RKO (cell line): ENCODE measurements around the gene MMEL1.
"Not testable (repeated sequence)": the region's sequence is repeated elsewhere in the genome, so short reads cannot be mapped to it uniquely, and the experiment has no call there.

Source experiments
- DNase-seq: peaks from one replicate; pipeline ENCODE4 v3.0.0-alpha.2; 2016; ENCODE audit warnings: low spot score

MMEL1 gene

GRCh38 chr1:2573250-2573920, 59.4 kb downstream of the MMEL1 start:
- no peak for DNase-seq

GRCh38 chr1:2571348-2571747, 61.5 kb downstream of the MMEL1 start:
- DNase-seq: no peak

GRCh38 chr1:2570332-2570731, 62.5 kb downstream of the MMEL1 start:
- no peak for DNase-seq

- not testable (repeated sequence) for DNase-seq
Observed at GRCh38 chr1:2569703-2570102, 63.1 kb downstream of the MMEL1 start.

- no peak for DNase-seq
Observed at GRCh38 chr1:2569060-2569459, 63.8 kb downstream of the MMEL1 start.

- DNase-seq: not testable (repeated sequence)
Observed at GRCh38 chr1:2568187-2568816, 64.5 kb downstream of the MMEL1 start.

GRCh38 chr1:2567083-2567679, 65.6 kb downstream of the MMEL1 start:
- no peak for DNase-seq

- no peak for DNase-seq
Observed at GRCh38 chr1:2566101-2567045, 66.4 kb downstream of the MMEL1 start.

- DNase-seq: no peak
Observed at GRCh38 chr1:2564815-2565374, 67.9 kb downstream of the MMEL1 start.

- no peak for DNase-seq
Observed at GRCh38 chr1:2564006-2564814, 68.6 kb downstream of the MMEL1 start.

GRCh38 chr1:2563205-2563604, 69.6 kb downstream of the MMEL1 start:
- DNase-seq: no peak

GRCh38 chr1:2561898-2562895, 70.6 kb downstream of the MMEL1 start:
- no peak for DNase-seq

- no peak for DNase-seq
Observed at GRCh38 chr1:2561446-2561845, 71.4 kb downstream of the MMEL1 start.

- no peak for DNase-seq
Observed at GRCh38 chr1:2560299-2561073, 72.3 kb downstream of the MMEL1 start.

- DNase-seq: no peak
Observed at GRCh38 chr1:2559509-2560298, 73.1 kb downstream of the MMEL1 start.

GRCh38 chr1:2558861-2559260, 74.0 kb downstream of the MMEL1 start:
- no peak for DNase-seq

- DNase-seq: no peak
Observed at GRCh38 chr1:2558420-2558819, 74.4 kb downstream of the MMEL1 start.
